SU-DHL-6 (cell line): ENCODE measurements around the gene EFCAB14.

Experiments used
- H2AFZ ChIP-seq: fragments of 200-600 bp; sonication (generic); 2 replicates; pipeline ENCODE4 v1.6.1; 2014; ENCODE audit warnings: low read depth, mild to moderate bottlenecking, moderate library complexity, mixed read lengths, antibody characterized with exemption, low read length; ENCODE audit not compliant: severe bottlenecking
- H3F3A ChIP-seq: fragments of 200-600 bp; shearing (Covaris generic); 2 replicates; pipeline ENCODE4 v1.6.0; 2016; ENCODE audit warnings: antibody characterized with exemption, mild to moderate bottlenecking; ENCODE audit not compliant: insufficient read depth
- H3K27ac ChIP-seq: fragments of 200-600 bp; sonication (generic); 2 replicates; pipeline ENCODE4 v1.5.1; 2016; ENCODE audit warnings: low read depth, mild to moderate bottlenecking, low read length, moderate library complexity, mixed read lengths
- H3K27me3 ChIP-seq: fragments of 200-600 bp; sonication (generic), shearing (Covaris generic); 2 replicates; pipeline ENCODE4 v1.6.0; 2014; ENCODE audit warnings: mild to moderate bottlenecking, low read length
- H3K36me3 ChIP-seq: fragments of 200-600 bp; sonication (generic); 2 replicates; pipeline ENCODE4 v1.6.1; 2014; ENCODE audit warnings: mild to moderate bottlenecking, low read length, mixed read lengths
- H3K4me2 ChIP-seq: fragments of 300-600, 200-600 bp; shearing (Covaris generic), sonication (generic); 2 replicates; pipeline ENCODE4 v1.6.0; 2014; ENCODE audit warnings: low read length, low read depth, mild to moderate bottlenecking; ENCODE audit not compliant: poor library complexity, severe bottlenecking
- H3K4me3 ChIP-seq: fragments of 200-600 bp; sonication (generic); 2 replicates; pipeline ENCODE4 v1.5.1; 2014; ENCODE audit warnings: antibody characterized with exemption, low read length, mild to moderate bottlenecking, mixed read lengths; ENCODE audit not compliant: insufficient read depth, poor library complexity, severe bottlenecking
- H3K79me2 ChIP-seq: fragments of 200-600 bp; sonication (generic); 2 replicates; pipeline ENCODE4 v1.6.1; 2014; ENCODE audit warnings: mild to moderate bottlenecking, low read length, moderate library complexity; ENCODE audit not compliant: insufficient read depth
- H3K9ac ChIP-seq: fragments of 200-600 bp; sonication (generic); 2 replicates; pipeline ENCODE4 v1.7.0; 2014; ENCODE audit warnings: mild to moderate bottlenecking, low read length
- H3K9me2 ChIP-seq: fragments of 200-600 bp; sonication (generic); replicated peaks from 2 replicates; pipeline ENCODE4 v1.6.1; 2014; ENCODE audit warnings: low read length; ENCODE audit not compliant: insufficient read depth
- H3K9me3 ChIP-seq: fragments of 200-600 bp; sonication (generic); 2 replicates; pipeline ENCODE4 v1.6.1; 2014; ENCODE audit warnings: low read length, mixed read lengths; ENCODE audit not compliant: insufficient read depth
- H4K20me1 ChIP-seq: fragments of 200-600 bp; sonication (generic); 2 replicates; pipeline ENCODE4 v1.6.1; 2014; ENCODE audit warnings: low read depth, mild to moderate bottlenecking, antibody characterized with exemption, low read length, moderate library complexity, mixed read lengths
- CTCF ChIP-seq: fragments of 200-600 bp; sonication (generic); IDR thresholded peaks from one replicate; pipeline ENCODE4 v1.5.1; 2017; ENCODE audit warnings: antibody characterized with exemption, mild to moderate bottlenecking, low read length, moderate library complexity; ENCODE audit not compliant: insufficient read depth, poor library complexity, severe bottlenecking
- EZH2phosphoT487 ChIP-seq: fragments of 200-600 bp; sonication (generic), shearing (Covaris generic); conservative IDR thresholded peaks from 2 replicates; pipeline ENCODE4 v1.6.1; 2018; ENCODE audit warnings: mild to moderate bottlenecking, antibody characterized with exemption, low read length, moderate library complexity, mixed read lengths

EFCAB14 gene

DNA sequence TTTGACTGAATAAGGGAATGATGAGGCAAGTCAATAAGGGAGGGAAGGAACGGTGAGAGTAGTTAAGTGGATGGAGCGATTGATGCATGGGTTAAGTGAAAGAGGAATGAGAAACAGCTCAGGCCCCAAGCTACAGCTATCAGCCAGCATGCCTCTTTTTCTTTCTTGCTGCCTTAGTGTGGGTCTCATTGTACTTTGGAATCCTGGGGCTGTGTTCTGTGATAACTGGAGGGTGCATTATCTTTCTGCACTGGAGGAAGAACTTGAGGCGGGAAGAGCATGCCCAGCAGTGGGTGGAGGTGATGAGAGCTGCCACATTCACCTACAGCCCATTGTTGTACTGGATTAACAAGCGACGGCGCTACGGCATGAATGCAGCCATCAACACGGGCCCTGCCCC, 46.2 kb downstream of the EFCAB14 start:
- H3K9ac ChIP-seq, result no peak overlapping the region
- H3K27ac ChIP-seq, result no peak overlapping the region
- peaks cover 1% of the 10 kb centered on the region; the same call in 1 of the 2 replicates for H3K79me2 ChIP-seq
- peaks cover 13% of the 10 kb centered on the region for H3F3A ChIP-seq
- TF ChIP-seq CTCF, result no peak
- TF ChIP-seq EZH2phosphoT487, result no peak
- no peaks in the 10 kb centered on the region for H3K9me3 ChIP-seq
- H4K20me1 ChIP-seq, result no peaks in the 10 kb centered on the region
- H3K9me2 ChIP-seq, result no peaks in the 10 kb centered on the region
- no peak overlapping the region for H2AFZ ChIP-seq
- no peak overlapping the region for H3K4me2 ChIP-seq
- H3K4me3 ChIP-seq, result no peak overlapping the region
- H3K36me3 ChIP-seq, result 0 out of 2 replicates have a peak, but pooled peaks cover 3% of the 10 kb centered on the region
- no peaks in the 10 kb centered on the region for H3K27me3 ChIP-seq

DNA sequence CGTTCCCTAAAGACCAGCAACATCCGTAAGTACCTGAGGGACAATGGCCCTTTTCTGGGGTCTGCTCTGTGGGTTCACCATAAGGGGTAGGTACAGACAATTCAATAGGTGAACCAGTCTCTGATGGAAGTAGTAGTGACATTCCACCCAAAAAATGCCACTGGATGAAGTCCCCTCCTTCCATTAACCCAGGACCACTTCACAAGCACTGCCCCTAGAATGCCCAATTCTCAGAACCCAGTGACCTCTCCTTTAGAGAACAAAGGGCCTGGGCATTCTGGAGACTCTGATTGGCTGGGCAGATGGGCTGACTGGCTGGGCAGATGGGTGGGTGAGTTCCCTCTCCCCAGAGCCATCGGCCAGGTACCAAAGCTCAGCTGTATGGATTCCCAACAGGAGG, 47.4 kb downstream of the EFCAB14 start, which contains the start of gene TEX38:
Gene TEX38 (plus strand): TSS at position 301 of the 400 bp plus-strand sequence. CDS start 81 bp downstream, at position 382.
- no peak within 1 kb of the TSS for H3K4me3 ChIP-seq
- H3K79me2 ChIP-seq, result peaks cover 7% of the 10 kb centered on the region; the same call in 1 of the 2 replicates
- H3K4me2 ChIP-seq, result no peak within 1 kb of the TSS
- no peak for TF ChIP-seq CTCF
- no peak for TF ChIP-seq EZH2phosphoT487
- no peak within 1 kb of the TSS for H3K27ac ChIP-seq
- no peaks in the 10 kb centered on the region for H3K9me3 ChIP-seq
- peaks cover 13% of the 10 kb centered on the region for H3F3A ChIP-seq
- H2AFZ ChIP-seq, result no peak within 1 kb of the TSS
- H3K9ac ChIP-seq, result no peak within 1 kb of the TSS
- H4K20me1 ChIP-seq, result no peaks in the 10 kb centered on the region
- 0 out of 2 replicates have a peak, but pooled peaks cover 2% of the 10 kb centered on the region for H3K36me3 ChIP-seq
- no peaks in the 10 kb centered on the region for H3K9me2 ChIP-seq
- H3K27me3 ChIP-seq, result no peaks in the 10 kb centered on the region

DNA sequence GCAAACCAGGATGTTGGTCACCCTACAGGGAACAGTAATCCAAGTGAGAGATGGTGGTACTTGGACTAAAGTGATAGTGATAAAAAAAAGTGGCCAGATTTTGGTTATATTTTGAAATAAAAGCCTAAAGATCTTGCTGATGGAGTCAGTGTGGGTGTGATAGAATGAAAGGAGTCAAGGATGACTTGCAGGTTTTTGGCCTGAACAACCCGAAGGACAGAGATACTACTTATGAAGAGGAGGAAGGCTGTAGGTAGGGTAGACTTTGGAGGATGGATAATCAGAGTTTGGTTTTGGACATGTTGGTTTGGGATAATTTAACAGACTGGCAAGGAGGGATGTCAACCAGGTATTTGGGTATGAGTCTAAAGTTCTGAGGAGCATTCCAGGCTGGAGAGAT, 48.8 kb downstream of the EFCAB14 start:
- Histone ChIP-seq H3K27ac (no peak overlapping the region), H3K9me2 (no peaks in the 10 kb centered on the region), H2AFZ (no peak overlapping the region), H3F3A (peaks cover 13% of the 10 kb centered on the region), H3K9ac (no peak overlapping the region), H3K36me3 (0 out of 2 replicates have a peak, but pooled peaks cover 2% of the 10 kb centered on the region), H3K27me3 (no peaks in the 10 kb centered on the region), H3K9me3 (no peaks in the 10 kb centered on the region), H3K4me3 (no peak overlapping the region), H3K4me2 (no peak overlapping the region), H3K79me2 (peaks cover 7% of the 10 kb centered on the region; the same call in 1 of the 2 replicates), H4K20me1 (no peaks in the 10 kb centered on the region)
- TF ChIP-seq CTCF, result no peak
- TF ChIP-seq EZH2phosphoT487, result no peak
